ENCODE results near the gene NLRP5.
"Not testable (repeated sequence)": the region's sequence is repeated elsewhere in the genome, so short reads cannot be mapped to it uniquely, and the experiment has no call there.

The NLRP5 gene

GRCh38 chr19:55947532-55947931 is 39.0 kb upstream of the NLRP5 start, which contains the start of gene NLRP8:
TSS of gene NLRP8 (plus strand) at chr19:55947832.
- peaks cover 3% of the 10 kb centered on the region; the same call in 1 of the 2 replicates for H3K9me3 ChIP-seq (ENCODE audit: insufficient read depth, low read depth, low read length)
- no peak within 1 kb of the TSS for H3K4me3 ChIP-seq (ENCODE audit: low read length, poor library complexity, severe bottlenecking)
- no peaks in the 10 kb centered on the region for H3K36me3 ChIP-seq (ENCODE audit: insufficient read depth, low read length)
- no peak within 1 kb of the TSS for H3K9ac ChIP-seq (ENCODE audit: low read depth, low read length, poor library complexity, severe bottlenecking)
- no peak within 1 kb of the TSS for H3K4me2 ChIP-seq (ENCODE audit: low read depth, low read length, poor library complexity, severe bottlenecking)
- H4K20me1 ChIP-seq (ENCODE audit: insufficient read depth, low read length, poor library complexity, severe bottlenecking), result no peaks in the 10 kb centered on the region
- no peaks in the 10 kb centered on the region for H3K27me3 ChIP-seq (ENCODE audit: insufficient read depth, low read length, poor library complexity, severe bottlenecking)
- H3K79me2 ChIP-seq (ENCODE audit: insufficient read depth, low read length), result no peaks in the 10 kb centered on the region
- H2AFZ ChIP-seq (ENCODE audit: low read length), result no peak within 1 kb of the TSS
- no peaks in the 10 kb centered on the region for H3K9me2 ChIP-seq (replicated peaks; ENCODE audit: low read depth, low read length)
- no peak for TF ChIP-seq CTCF (conservative IDR thresholded peaks at IDR 0.05; ENCODE audit: low read length)
- no peak for TF ChIP-seq EZH2phosphoT487 (IDR thresholded peaks at IDR 0.05; ENCODE audit: borderline replicate concordance)
- H3F3A ChIP-seq (ENCODE audit: low read depth), result no peaks in the 10 kb centered on the region
- no peaks in the 10 kb centered on the region for H3K4me1 ChIP-seq (ENCODE audit: insufficient read depth, low read length, poor library complexity, severe bottlenecking)

GRCh38 chr19:55950566-55950965 is 36.0 kb upstream of the NLRP5 start:
- H3K9me2 ChIP-seq (replicated peaks; ENCODE audit: low read depth, low read length); H3K4me3 ChIP-seq (ENCODE audit: low read length, poor library complexity, severe bottlenecking); H3K27me3 ChIP-seq (ENCODE audit: insufficient read depth, low read length, poor library complexity, severe bottlenecking); H3F3A ChIP-seq (ENCODE audit: low read depth); H3K9me3 ChIP-seq (ENCODE audit: insufficient read depth, low read depth, low read length); H3K4me2 ChIP-seq (ENCODE audit: low read depth, low read length, poor library complexity, severe bottlenecking); H3K36me3 ChIP-seq (ENCODE audit: insufficient read depth, low read length); H3K4me1 ChIP-seq (ENCODE audit: insufficient read depth, low read length, poor library complexity, severe bottlenecking); H3K79me2 ChIP-seq (ENCODE audit: insufficient read depth, low read length); H4K20me1 ChIP-seq (ENCODE audit: insufficient read depth, low read length, poor library complexity, severe bottlenecking); H3K9ac ChIP-seq (ENCODE audit: low read depth, low read length, poor library complexity, severe bottlenecking); H2AFZ ChIP-seq (ENCODE audit: low read length): not testable (repeated sequence)

- Histone ChIP-seq H3K27me3 (ENCODE audit: insufficient read depth, low read length, poor library complexity, severe bottlenecking) (no peaks in the 10 kb centered on the region), H3K9me3 (ENCODE audit: insufficient read depth, low read depth, low read length) (peaks cover 3% of the 10 kb centered on the region; the same call in 1 of the 2 replicates)
Measured at GRCh38 chr19:55956431-55956830, 30.1 kb upstream of the NLRP5 start.

More at GRCh38 chr19:55956431-55956830, 30.1 kb upstream of the NLRP5 start:
- H3K9me2 ChIP-seq (replicated peaks; ENCODE audit: low read depth, low read length), result no peaks in the 10 kb centered on the region
- H3K4me2 ChIP-seq (ENCODE audit: low read depth, low read length, poor library complexity, severe bottlenecking), result no peak overlapping the region
- no peak overlapping the region for H2AFZ ChIP-seq (ENCODE audit: low read length)
- no peak overlapping the region for H3K9ac ChIP-seq (ENCODE audit: low read depth, low read length, poor library complexity, severe bottlenecking)
- TF ChIP-seq CTCF (conservative IDR thresholded peaks at IDR 0.05; ENCODE audit: low read length) (no peak), EZH2phosphoT487 (IDR thresholded peaks at IDR 0.05; ENCODE audit: borderline replicate concordance) (no peak)
- no peaks in the 10 kb centered on the region for H3K79me2 ChIP-seq (ENCODE audit: insufficient read depth, low read length)
- H3K4me3 ChIP-seq (ENCODE audit: low read length, poor library complexity, severe bottlenecking), result no peak overlapping the region
- no peaks in the 10 kb centered on the region for H4K20me1 ChIP-seq (ENCODE audit: insufficient read depth, low read length, poor library complexity, severe bottlenecking)
- H3K36me3 ChIP-seq (ENCODE audit: insufficient read depth, low read length), result no peaks in the 10 kb centered on the region
- H3F3A ChIP-seq (ENCODE audit: low read depth), result no peaks in the 10 kb centered on the region
- H3K4me1 ChIP-seq (ENCODE audit: insufficient read depth, low read length, poor library complexity, severe bottlenecking), result no peaks in the 10 kb centered on the region

All from Loucy (cell line).